ENCODE results near the gene GRB14.
A peak's percentile ranks its signal among the peaks of the same experiment; 100 is the strongest.
"Not testable (repeated sequence)": the region's sequence is repeated elsewhere in the genome, so short reads cannot be mapped to it uniquely, and the experiment has no call there.

GRB14 gene

GRCh38 chr2:164558450-164558849, 62.8 kb downstream of the GRB14 start:
- DNase-seq (ENCODE audit: low spot score), result no peak

- no peak for DNase-seq (ENCODE audit: low spot score)
These were observed 66.8 kb downstream of the GRB14 start for GRCh38 chr2:164554487-164554886.

GRCh38 chr2:164551519-164551918, 69.8 kb downstream of the GRB14 start:
- DNase-seq (ENCODE audit: low spot score), result no peak

- DNase-seq (ENCODE audit: low spot score), result not testable (repeated sequence)
These were observed 71.6 kb downstream of the GRB14 start for GRCh38 chr2:164549705-164550104.

GRCh38 chr2:164545484-164545883, 75.8 kb downstream of the GRB14 start:
- DNase-seq (ENCODE audit: low spot score), result no peak

GRCh38 chr2:164542581-164543021, 78.7 kb downstream of the GRB14 start:
- DNase-seq (ENCODE audit: low spot score), result no peak

- DNase-seq (ENCODE audit: low spot score), result peak; percentile 60
These were observed 82.9 kb downstream of the GRB14 start for GRCh38 chr2:164538240-164538866.

- no peak for DNase-seq (ENCODE audit: low spot score)
These were observed 85.8 kb downstream of the GRB14 start for GRCh38 chr2:164535280-164536025.

GRCh38 chr2:164530464-164530863, 90.8 kb downstream of the GRB14 start:
- DNase-seq (ENCODE audit: low spot score), result no peak

GRCh38 chr2:164523726-164524125, 97.6 kb downstream of the GRB14 start:
- no peak for DNase-seq (ENCODE audit: low spot score)

GRCh38 chr2:164523009-164523408, 98.3 kb downstream of the GRB14 start:
- no peak for DNase-seq (ENCODE audit: low spot score)

- no peak for DNase-seq (ENCODE audit: low spot score)
These were observed 98.7 kb downstream of the GRB14 start for GRCh38 chr2:164522561-164522981.

- no peak for DNase-seq (ENCODE audit: low spot score)
These were observed 105.5 kb downstream of the GRB14 start for GRCh38 chr2:164515734-164516133.

GRCh38 chr2:164515030-164515429, 106.3 kb downstream of the GRB14 start:
- DNase-seq (ENCODE audit: low spot score), result no peak

- DNase-seq (ENCODE audit: low spot score), result no peak
These were observed 106.8 kb downstream of the GRB14 start for GRCh38 chr2:164514491-164514890.

GRCh38 chr2:164512871-164513270, 108.4 kb downstream of the GRB14 start:
- no peak for DNase-seq (ENCODE audit: low spot score)

- DNase-seq (ENCODE audit: low spot score), result no peak
These were observed 109.5 kb downstream of the GRB14 start for GRCh38 chr2:164511738-164512137.

- no peak for DNase-seq (ENCODE audit: low spot score)
These were observed 110.4 kb downstream of the GRB14 start for GRCh38 chr2:164510895-164511294.

- DNase-seq (ENCODE audit: low spot score), result no peak
These were observed 112.0 kb downstream of the GRB14 start for GRCh38 chr2:164509137-164509877.

- no peak for DNase-seq (ENCODE audit: low spot score)
These were observed 117.0 kb downstream of the GRB14 start for GRCh38 chr2:164504253-164504652.

- no peak for DNase-seq (ENCODE audit: low spot score)
These were observed 122.4 kb downstream of the GRB14 start for GRCh38 chr2:164498836-164499235.

GRCh38 chr2:164496881-164497280, 124.4 kb downstream of the GRB14 start:
- DNase-seq (ENCODE audit: low spot score), result no peak

GRCh38 chr2:164496421-164496820, 124.9 kb downstream of the GRB14 start:
- DNase-seq (ENCODE audit: low spot score), result no peak

Data from RKO (cell line).